Mesangial cell (primary cell): ENCODE results near the gene SAP30. TPM values are rescaled to one million over a fixed set of nuclear protein-coding genes. Genes with fewer than 3 reads are reported as not detected.

Experiments
- total RNA-seq: library from RNA; depleted of rRNA; stranded (reverse); fragments of >200 nt; gene quantifications from 2 replicates; pipeline ENCODE4 v1.2.3, GENCODE V29; 2015

SAP30 gene, protein sequence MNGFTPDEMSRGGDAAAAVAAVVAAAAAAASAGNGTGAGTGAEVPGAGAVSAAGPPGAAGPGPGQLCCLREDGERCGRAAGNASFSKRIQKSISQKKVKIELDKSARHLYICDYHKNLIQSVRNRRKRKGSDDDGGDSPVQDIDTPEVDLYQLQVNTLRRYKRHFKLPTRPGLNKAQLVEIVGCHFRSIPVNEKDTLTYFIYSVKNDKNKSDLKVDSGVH
- 5.8 and 18.6 TPM in 2 replicates for total RNA-seq

DNA sequence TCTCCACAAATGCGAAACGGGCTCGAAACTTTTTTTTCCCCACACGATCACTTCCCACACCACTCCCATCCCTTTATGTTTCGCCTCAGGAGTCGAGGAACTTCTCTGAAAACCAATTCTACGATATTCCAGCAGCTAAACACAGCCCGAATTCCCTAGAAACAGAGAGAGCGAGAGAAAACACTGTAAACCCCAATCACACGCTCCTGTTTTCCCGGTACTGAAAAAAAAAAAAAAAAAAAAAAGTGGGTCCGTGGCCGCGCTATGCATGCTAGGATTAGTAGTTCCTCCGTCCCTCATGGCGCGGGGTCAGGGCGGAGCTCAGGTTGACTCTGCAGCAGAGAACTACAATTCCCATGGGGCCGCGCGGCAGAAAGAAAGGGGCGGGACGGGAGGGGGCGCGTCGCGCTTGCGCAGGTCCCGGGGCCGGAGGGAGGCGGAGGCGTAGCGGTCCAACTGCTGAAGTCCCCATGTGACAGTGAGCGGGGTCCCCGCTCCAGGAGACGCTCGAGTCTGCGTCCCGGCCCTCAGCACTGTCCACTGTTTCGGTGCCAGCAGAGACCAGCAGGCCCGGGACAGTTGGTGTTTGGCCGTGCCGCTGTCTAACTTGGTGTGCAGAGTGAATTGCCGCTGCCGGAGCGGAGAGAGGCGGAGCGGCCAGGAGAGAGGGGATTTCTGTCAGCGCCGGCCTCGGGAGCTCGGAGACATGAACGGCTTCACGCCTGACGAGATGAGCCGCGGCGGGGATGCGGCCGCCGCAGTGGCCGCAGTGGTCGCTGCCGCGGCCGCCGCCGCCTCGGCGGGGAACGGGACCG lies at the start of gene SAP30:
Gene SAP30, plus strand, starts transcription at position 478 of the 815 bp plus-strand sequence. Its CDS starts 229 bp downstream, at position 707.

DNA sequence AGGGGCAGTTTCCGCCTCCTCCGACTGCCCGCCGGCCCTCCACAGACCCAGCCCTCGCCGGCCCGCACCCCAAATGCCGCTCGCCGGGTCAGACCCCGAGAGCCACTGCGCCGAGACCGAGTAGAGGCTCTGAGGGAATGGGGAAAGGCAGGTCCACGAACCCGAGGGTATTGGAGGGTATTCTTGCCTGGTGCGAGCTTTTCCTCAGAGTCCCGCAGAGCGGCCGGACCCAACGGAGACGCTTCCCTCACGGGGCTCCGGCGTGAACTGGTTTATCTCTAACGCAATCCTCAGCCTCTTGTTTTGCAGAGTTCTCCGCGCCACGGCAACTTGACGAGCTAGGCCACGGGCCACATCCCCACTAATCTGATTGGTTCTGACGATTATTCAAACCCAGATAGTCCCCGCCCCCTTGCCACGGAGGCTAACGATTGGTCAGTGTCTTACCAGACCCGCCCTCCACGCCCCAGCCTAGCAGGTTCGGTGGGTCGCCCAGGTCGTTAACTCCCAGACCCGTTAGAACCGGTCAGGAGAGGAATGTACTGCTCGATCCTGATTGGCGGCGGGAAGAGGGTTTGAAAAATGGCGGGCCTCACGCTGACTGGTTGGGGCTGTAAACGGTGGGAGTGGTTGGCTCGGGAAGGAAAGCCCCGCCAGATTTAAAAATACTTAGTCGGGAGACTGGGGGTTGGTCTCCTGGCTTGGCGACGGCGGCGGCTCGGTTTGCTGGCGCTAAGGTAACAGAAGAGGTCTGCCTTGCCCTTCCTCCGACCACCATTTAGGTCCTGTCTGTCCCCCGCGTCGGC lies 36.5 kb upstream of the SAP30 start, which contains the start of gene HMGB2:
Gene HMGB2, minus strand, starts transcription at position 274 of the 806 bp plus-strand sequence. CDS start 709 bp downstream, outside the sequence.

DNA sequence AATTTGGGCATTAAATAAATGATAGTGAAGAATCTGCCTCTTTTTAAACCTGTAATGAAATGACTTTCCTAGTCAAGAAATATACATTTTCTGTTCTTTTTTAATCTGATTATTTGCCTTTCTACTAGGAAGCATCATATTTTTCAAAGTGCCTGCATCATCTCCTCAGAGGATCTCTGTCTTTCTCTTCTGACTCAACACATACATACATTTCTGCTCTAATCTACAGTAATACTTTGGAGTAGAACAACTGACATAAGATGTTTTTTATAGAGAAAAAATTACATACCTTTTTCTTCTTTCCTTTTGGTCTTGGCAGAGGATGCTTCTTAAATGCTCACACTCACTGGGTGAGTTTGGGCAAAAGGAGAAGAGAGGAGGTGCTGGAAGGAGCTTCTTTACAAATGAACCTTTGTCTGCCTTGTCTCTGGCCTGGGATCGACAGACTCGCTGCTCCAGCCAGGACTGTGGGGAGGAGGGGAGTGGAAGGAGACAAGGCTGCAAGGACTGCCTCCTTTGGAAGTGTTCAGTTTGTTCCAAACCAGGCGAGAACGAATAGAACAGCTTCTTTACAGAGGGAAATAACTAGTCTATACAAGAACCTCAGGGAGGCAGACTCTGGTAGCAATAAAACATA lies 28.1 kb downstream of the SAP30 start, which contains the start of gene SCRG1:
Gene SCRG1, minus strand, starts transcription at position 338 of the 637 bp plus-strand sequence. CDS start 7,702 bp downstream, outside the sequence.

Other genes with a start within 250 kb of the SAP30 start
- 36.0 and 37.3 TPM in 2 replicates for gene GALNT7, start 202.1 kb upstream of the SAP30 start, total RNA-seq
- 12.4 and 120 TPM in 2 replicates for gene HMGB2, start 36.6 kb upstream of the SAP30 start, total RNA-seq
- 0.13 TPM in 1 of 2 replicates, not detected in the other for gene SCRG1, start 28.2 kb downstream of the SAP30 start, total RNA-seq
- not detected in 2 replicates for gene HAND2, start 159.3 kb downstream of the SAP30 start, total RNA-seq